Measurements from ENCODE around the gene SC5D. TPM values are rescaled to one million over a fixed set of nuclear protein-coding genes. Genes with fewer than 3 reads are reported as not detected.

Gene SC5D
- total and polyA plus RNA-seq, 2 of the 8 experiments (the other 6 are each of a cell fraction or from before 2014, with no cell fraction given) = 73.9 to 90.3 TPM

DNA sequence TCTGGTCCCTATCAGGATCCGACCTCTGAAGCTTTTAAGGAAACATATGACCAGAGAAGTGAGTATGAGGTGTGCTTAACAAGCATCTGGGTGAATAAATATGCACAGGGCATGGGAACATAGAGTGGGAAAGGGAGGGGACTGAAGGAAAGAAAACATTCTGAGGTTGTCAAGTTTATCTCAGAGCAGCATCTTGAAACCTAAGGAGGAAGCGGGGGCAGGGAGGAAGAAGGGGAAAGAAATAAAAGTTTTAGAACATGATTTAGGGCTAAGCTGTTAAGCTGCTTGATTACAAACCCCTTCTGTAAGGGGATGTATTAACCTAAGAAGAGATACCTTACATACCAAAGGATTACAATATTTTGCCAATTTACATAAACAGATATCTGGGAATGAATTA is 24.0 kb upstream of the SC5D start (continued):
- TF ChIP-seq KDM4A (IDR thresholded peaks at IDR 0.05; ENCODE audit: low read depth, low read length, severe bottlenecking) = no peak
- TF ChIP-seq CHD2 (IDR thresholded peaks at IDR 0.05; ENCODE audit: low read length) = no peak
- TF ChIP-seq POLR2A (IDR thresholded peaks at IDR 0.05; ENCODE audit: control extremely low read depth in 1 of 2, low read depth in 2 of 2, low read length in 2 of 2) = no peak
- TF ChIP-seq, protein P1, sequence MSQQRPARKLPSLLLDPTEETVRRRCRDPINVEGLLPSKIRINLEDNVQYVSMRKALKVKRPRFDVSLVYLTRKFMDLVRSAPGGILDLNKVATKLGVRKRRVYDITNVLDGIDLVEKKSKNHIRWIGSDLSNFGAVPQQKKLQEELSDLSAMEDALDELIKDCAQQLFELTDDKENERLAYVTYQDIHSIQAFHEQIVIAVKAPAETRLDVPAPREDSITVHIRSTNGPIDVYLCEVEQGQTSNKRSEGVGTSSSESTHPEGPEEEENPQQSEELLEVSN (IDR thresholded peaks at IDR 0.05) = no peak

All from H1 (cell line).